SK-N-DZ (cell line): Measurements from ENCODE around the gene GOLPH3L.
"Not testable (repeated sequence)": the region's sequence is repeated elsewhere in the genome, so short reads cannot be mapped to it uniquely, and the experiment has no call there.

Source experiments
- DNase-seq: peaks from one replicate; pipeline ENCODE4 v3.0.0-alpha.2; 2015; ENCODE audit warnings: low spot score
- small RNA-seq, 2 experiments: library from RNA; depleted of rRNA; stranded (forward); fragments of <200 nt; gene quantifications; one replicate each; pipeline ENCODE3, GENCODE V24; 2014

Gene GOLPH3L

GRCh38 chr1:150615346-150616201 is 81.4 kb downstream of the GOLPH3L start:
- no peak for DNase-seq

GRCh38 chr1:150613061-150613920 is 83.7 kb downstream of the GOLPH3L start:
- DNase-seq: no peak

DNA sequence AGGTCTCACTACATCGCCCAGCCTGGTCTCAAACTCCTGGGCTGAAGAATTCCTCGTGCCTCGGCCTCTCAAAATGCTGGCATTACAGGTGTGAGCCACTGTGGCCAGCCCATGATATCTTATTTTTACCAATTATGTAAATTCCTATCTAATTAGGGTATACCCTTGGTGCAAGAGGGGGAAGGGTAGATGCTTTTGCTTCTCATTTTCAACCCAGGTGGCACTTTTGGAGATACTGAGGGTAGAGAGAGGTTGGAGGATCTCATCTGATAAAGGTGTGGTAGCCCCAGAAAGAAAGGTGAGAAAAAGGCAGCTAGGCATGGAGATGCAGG is 85.0 kb downstream of the GOLPH3L start:
- no peak for DNase-seq

- DNase-seq: no peak
These were observed 86.4 kb downstream of the GOLPH3L start for GRCh38 chr1:150610576-150610975.

- DNase-seq: no peak
These were observed 87.2 kb downstream of the GOLPH3L start for GRCh38 chr1:150609732-150610131.

DNA sequence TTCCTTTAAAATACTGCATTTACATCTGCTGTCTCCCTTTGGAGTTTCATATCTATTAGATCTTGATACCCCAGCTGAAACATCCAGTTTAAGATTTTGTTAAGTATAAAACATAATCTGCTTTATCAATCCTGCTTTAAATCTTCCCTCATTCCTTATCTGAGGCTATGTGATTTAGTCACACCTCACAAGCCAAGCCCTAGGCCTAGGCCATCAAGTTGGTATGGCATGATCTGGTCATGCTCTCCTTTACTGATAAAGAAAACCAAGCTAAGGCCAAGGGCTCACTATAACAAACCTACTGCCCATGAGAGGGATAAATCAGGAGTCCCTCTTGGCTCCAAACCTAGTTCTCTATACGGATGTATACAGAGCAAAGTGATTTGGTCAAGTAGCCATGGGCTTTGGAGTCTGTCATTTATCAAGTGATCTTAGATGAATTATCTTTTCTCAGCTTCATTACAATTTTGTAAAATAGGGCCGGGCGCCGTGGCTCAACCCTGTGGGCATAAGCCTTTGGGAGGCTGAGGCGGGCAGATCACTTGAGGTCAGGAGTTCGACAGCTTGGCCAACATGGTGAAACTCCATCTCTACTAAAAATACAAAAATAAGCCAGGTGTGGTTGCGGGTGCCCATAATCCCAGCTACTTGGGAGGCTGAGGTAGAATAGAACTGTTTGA is 90.4 kb downstream of the GOLPH3L start:
- DNase-seq: no peak

- not testable (repeated sequence) for DNase-seq
These were observed 91.6 kb downstream of the GOLPH3L start for GRCh38 chr1:150605451-150605731.

GRCh38 chr1:150604226-150604588 is 92.7 kb downstream of the GOLPH3L start:
- DNase-seq: no peak

DNA sequence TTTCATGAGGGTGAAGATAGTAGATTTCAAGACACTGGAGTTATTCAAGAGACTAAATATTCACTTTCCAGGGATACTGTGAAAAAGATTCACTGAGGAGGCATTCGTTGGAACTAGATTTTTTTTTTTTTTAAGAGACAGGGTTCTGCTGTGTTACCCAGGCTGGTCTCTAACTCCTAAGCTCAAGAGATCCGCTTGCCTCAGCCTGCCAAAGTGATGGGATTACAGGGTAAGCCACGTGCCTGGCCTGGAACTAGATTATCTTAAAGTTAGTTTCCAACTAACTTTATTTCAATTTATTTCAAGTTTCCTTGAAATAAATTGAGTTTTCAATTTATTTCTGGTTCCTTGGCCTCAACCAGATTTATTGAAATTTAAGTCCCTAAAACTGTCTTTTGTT is 93.2 kb downstream of the GOLPH3L start:
- DNase-seq: no peak

- not testable (repeated sequence) for DNase-seq
These were observed 94.6 kb downstream of the GOLPH3L start for GRCh38 chr1:150602372-150602771.

- DNase-seq: no peak
These were observed 95.4 kb downstream of the GOLPH3L start for GRCh38 chr1:150601540-150601939.

DNA sequence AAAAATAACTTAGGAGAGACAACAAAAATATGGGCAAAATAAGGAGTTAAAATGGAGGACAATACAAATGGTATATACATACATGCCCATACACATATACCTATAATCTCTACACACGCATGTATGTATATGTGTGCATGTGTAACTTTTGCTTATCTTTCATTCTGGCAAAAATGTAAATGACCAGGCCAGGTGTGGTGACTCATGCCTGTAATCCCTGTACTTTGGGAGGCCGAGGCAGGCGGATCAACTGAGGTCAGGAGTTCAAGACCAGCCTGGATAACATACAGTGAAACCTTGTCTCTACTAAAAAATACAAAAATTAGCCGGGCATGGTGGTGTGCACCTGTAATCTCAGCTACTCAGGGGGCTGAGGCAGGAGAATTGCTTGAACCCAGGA is 98.6 kb downstream of the GOLPH3L start:
- not testable (repeated sequence) for DNase-seq

- DNase-seq: no peak
These were observed 100.0 kb downstream of the GOLPH3L start for GRCh38 chr1:150596976-150597375.

Small RNAs within 50 kb of the gene (small RNA-seq; reads per million reads assigned to genes)
- 0 reads per million in 2 experiments for gene RF00015
- 0 reads per million in 2 experiments for gene RF00561
- gene RNU6-1042P: 0 reads per million in 2 experiments
